Peyer's patch (tissue), 4 donors: Measurements from ENCODE around the gene MYO3B.

Experiments used
- CTCF ChIP-seq, 6 experiments: fragments of 450-650 bp in 4 of 6; fragments of 200-600 bp in 2 of 6; sonication (generic) in 1 of 6; IDR thresholded peaks; one replicate each; pipeline ENCODE4 v1.5.1; 2017 to 2019; ENCODE audit warnings: antibody characterized with exemption in 6 of 6, mild to moderate bottlenecking in 3 of 6, moderate library complexity in 1 of 6
- POLR2A ChIP-seq, 2 donors: fragments of 450-650 bp; IDR thresholded peaks; one replicate each; pipeline ENCODE4 v1.5.1; 2017; ENCODE audit warnings: antibody characterized with exemption in 2 of 2, mild to moderate bottlenecking in 2 of 2, moderate library complexity in 2 of 2

GRCh38 chr2:170694316-170694715, 516.4 kb downstream of the MYO3B start:
- TF ChIP-seq CTCF (IDR thresholded peaks at IDR 0.05), result no peak
- no peak for TF ChIP-seq POLR2A (IDR thresholded peaks at IDR 0.05)
